Measurements from ENCODE around the gene HYDIN.
"Not testable (repeated sequence)": the region's sequence is repeated elsewhere in the genome, so short reads cannot be mapped to it uniquely, and the experiment has no call there.

DNA sequence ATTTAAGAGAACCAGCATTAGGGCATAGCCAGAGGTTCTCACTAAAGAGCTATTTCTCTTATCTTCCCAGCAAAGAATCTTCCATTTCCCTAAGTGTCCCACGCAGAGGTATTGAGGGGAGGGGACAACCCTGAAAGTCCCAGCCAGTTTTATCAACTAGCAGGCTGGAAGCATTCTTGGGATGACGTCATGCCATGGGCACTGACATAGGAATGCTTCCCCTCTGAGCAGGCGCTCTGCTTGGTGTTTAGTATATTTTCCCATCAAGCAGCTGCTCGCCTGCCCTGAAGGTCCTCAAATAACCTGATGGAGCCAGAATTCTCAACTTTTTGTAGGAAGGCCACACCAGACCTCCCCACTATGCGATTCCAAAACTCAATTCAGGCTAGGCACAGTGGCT, 276.7 kb downstream of the HYDIN start:
- TF ChIP-seq, protein P1, sequence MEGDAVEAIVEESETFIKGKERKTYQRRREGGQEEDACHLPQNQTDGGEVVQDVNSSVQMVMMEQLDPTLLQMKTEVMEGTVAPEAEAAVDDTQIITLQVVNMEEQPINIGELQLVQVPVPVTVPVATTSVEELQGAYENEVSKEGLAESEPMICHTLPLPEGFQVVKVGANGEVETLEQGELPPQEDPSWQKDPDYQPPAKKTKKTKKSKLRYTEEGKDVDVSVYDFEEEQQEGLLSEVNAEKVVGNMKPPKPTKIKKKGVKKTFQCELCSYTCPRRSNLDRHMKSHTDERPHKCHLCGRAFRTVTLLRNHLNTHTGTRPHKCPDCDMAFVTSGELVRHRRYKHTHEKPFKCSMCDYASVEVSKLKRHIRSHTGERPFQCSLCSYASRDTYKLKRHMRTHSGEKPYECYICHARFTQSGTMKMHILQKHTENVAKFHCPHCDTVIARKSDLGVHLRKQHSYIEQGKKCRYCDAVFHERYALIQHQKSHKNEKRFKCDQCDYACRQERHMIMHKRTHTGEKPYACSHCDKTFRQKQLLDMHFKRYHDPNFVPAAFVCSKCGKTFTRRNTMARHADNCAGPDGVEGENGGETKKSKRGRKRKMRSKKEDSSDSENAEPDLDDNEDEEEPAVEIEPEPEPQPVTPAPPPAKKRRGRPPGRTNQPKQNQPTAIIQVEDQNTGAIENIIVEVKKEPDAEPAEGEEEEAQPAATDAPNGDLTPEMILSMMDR (IDR thresholded peaks at IDR 0.05), result not testable (repeated sequence)
- not testable (repeated sequence) for TF ChIP-seq POLR2A (IDR thresholded peaks at IDR 0.05)
